Ovary (tissue), 9 donors: Measurements from ENCODE around the gene SIGLEC6. TPM values are rescaled to one million over a fixed set of nuclear protein-coding genes. Genes with fewer than 3 reads are reported as not detected.

Experiments used
- DNase-seq, 5 donors: peaks; one replicate each; pipeline ENCODE4 v3.0.0-alpha.2; 2019 to 2020
- H3K27ac ChIP-seq, 2 donors: fragments of 200-600 bp; one replicate each; pipeline versions ENCODE4 v1.5.1 to v1.8.0; 2019 to 2022
- H3K27me3 ChIP-seq: fragments of 200-600 bp; one replicate; pipeline ENCODE4 v1.8.0; 2022
- H3K36me3 ChIP-seq: fragments of 200-600 bp; sonication (generic); one replicate; pipeline ENCODE4 v1.5.1; 2019
- H3K4me1 ChIP-seq: one replicate; pipeline ENCODE4 v1.8.1; 2013; ENCODE audit warnings: mild to moderate bottlenecking, moderate library complexity; ENCODE audit not compliant: insufficient read depth
- H3K4me3 ChIP-seq: fragments of 200-600 bp; sonication (generic); one replicate; pipeline ENCODE4 v1.5.1; 2017
- H3K9me3 ChIP-seq, 2 donors: fragments of 200-600 bp in 1 of 2; sonication (generic) in 1 of 2; one replicate each; pipeline versions ENCODE4 v1.5.1 to v1.8.1; 2013 to 2019; ENCODE audit warnings: mild to moderate bottlenecking in 1 of 2, moderate library complexity in 1 of 2
- EP300 ChIP-seq: sonication (generic); formaldehyde crosslinking; IDR thresholded peaks from one replicate; pipeline ENCODE4 v1.6.1; 2017; ENCODE audit warnings: antibody characterized with exemption
- POLR2A ChIP-seq: fragments of 450-650 bp; IDR thresholded peaks from one replicate; pipeline ENCODE4 v1.6.1; 2017; ENCODE audit warnings: antibody characterized with exemption, mild to moderate bottlenecking, moderate library complexity
- WGBS, 3 donors: extraction: QIAGEN DNeasy Blood & Tissue Kit in 1 of 3; methylation state at CpG; one replicate each; pipeline versions ENCODE4 v1.1.5 to v1.1.7; 2013 to 2017; 5-methylcytosine and 5-hydroxymethylcytosine counted together
- intact Hi-C, 4 donors: fragments of 100-400 bp; cut with DNase I; formaldehyde crosslinking; loops; one replicate each; pipeline versions ENCODE4 v1.11.0 to v1.15.1; 2022 to 2023
- polyA plus RNA-seq, 2 donors: library from polyadenylated mRNA; stranded (reverse); fragments of 200-250 nt in 1 of 2; fragments of 350-450 nt in 1 of 2; fragmentation: Illumina TruSeq in 1 of 2; extraction: RNeasy Lipid Tissue Mini Kit (QIAGEN cat#74804) in 1 of 2; gene quantifications; one replicate each; pipeline ENCODE4 v1.2.3, GENCODE V29; 2013 to 2014
- total RNA-seq, 7 donors: library from RNA; depleted of rRNA in 2 of 7; stranded (reverse); fragments of >200 nt in 2 of 7; fragmentation: NEBNext Ultra II Directional in 3 of 7; extraction: Animal tissue kit (Norgen Biotek cat#: 25700) in 3 of 7; gene quantifications; one replicate each; pipeline versions ENCODE4 v1.1.0 to v1.2.4, GENCODE V29; 2016 to 2023
- TF ChIP-seq, protein P1 (sequence below), 3 donors: fragments of 450-650 bp in 2 of 3; fragments of 200-600 bp in 1 of 3; IDR thresholded peaks; one replicate each; pipeline versions ENCODE4 v1.5.1 to v1.8.0; 2016 to 2022; ENCODE audit warnings: antibody characterized with exemption in 3 of 3, mild to moderate bottlenecking in 1 of 3
- donor health status: DM: no; HTN: no; CAD: no; lungs with moderate emphysema.
- donor health status: DM: no; HTN: no; CAD: no.
- donor health status: Bipolar disorder and iron deficiency.
- donor health status: DM: yes; HTN: yes; CAD: no.
- donor health status: DM: no; HTN: no; CAD: no.
- donor health status: DM: yes; HTN: yes; CAD: no.

SIGLEC6 gene
- total and polyA plus RNA-seq, 9 donors, result 0.19 to 0.67 (median 0.42) TPM; not detected in 5

- Histone ChIP-seq H3K4me3 (no peak overlapping the region), H3K9me3 (no peaks in the 10 kb centered on the region), H3K36me3 (no peaks in the 10 kb centered on the region), H3K27ac (no peak overlapping the region), H3K4me1 (peaks cover 5% of the 10 kb centered on the region), H3K27me3 (no peaks in the 10 kb centered on the region)
- TF ChIP-seq EP300 (no peak), POLR2A (no peak)
- TF ChIP-seq, protein P1, sequence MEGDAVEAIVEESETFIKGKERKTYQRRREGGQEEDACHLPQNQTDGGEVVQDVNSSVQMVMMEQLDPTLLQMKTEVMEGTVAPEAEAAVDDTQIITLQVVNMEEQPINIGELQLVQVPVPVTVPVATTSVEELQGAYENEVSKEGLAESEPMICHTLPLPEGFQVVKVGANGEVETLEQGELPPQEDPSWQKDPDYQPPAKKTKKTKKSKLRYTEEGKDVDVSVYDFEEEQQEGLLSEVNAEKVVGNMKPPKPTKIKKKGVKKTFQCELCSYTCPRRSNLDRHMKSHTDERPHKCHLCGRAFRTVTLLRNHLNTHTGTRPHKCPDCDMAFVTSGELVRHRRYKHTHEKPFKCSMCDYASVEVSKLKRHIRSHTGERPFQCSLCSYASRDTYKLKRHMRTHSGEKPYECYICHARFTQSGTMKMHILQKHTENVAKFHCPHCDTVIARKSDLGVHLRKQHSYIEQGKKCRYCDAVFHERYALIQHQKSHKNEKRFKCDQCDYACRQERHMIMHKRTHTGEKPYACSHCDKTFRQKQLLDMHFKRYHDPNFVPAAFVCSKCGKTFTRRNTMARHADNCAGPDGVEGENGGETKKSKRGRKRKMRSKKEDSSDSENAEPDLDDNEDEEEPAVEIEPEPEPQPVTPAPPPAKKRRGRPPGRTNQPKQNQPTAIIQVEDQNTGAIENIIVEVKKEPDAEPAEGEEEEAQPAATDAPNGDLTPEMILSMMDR (IDR thresholded peaks at IDR 0.05), result no peak
- no peak for DNase-seq
- intact Hi-C loops, result no loop called here
- WGBS, 3 donors, result 60 to 76% (median 71%) methylated on average over 3 of the region's 3 CpGs
Measured at GRCh38 chr19:51572410-51572809, 40.9 kb upstream of the SIGLEC6 start.

DNA sequence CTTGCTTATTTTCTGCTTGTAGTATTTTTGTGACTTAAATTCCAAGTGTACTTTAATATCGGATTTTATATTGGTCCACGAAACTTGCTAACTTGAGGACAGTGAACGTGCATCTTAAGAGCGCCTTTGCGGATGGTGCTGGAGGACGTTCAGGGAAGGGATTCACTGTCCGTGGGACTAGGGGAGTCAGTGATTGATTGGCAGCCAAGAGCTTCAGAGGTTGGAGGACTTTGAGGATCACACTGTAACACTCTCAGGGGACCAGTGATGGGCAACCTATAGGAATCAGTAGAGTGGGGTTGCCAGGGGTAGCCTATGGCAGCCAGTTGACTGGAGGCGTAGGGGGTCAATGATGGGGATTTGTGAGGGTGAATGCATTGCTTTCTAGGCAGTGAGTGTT, 40.1 kb upstream of the SIGLEC6 start:
- Histone ChIP-seq H3K4me1 (peaks cover 5% of the 10 kb centered on the region), H3K27ac (no peak overlapping the region), H3K4me3 (peak overlapping the region; percentile 64), H3K36me3 (no peaks in the 10 kb centered on the region), H3K27me3 (no peaks in the 10 kb centered on the region), H3K9me3 (no peaks in the 10 kb centered on the region)
- no peak for DNase-seq
- intact Hi-C loops, result no loop called here
- WGBS, 3 donors, result 3 to 6% (median 3%) methylated on average over 8 of the region's 8 CpGs
- TF ChIP-seq EP300 (no peak), POLR2A (no peak)
- TF ChIP-seq, protein P1 (IDR thresholded peaks at IDR 0.05), result no peak

- H3K9me3 ChIP-seq, result no peaks in the 10 kb centered on the region
- TF ChIP-seq POLR2A, result no peak
- TF ChIP-seq, protein P1 (IDR thresholded peaks at IDR 0.05), result no peak
- TF ChIP-seq EP300, result no peak
- peaks cover 5% of the 10 kb centered on the region for H3K4me1 ChIP-seq
- peak within 1 kb of the TSS; percentile 64 for H3K4me3 ChIP-seq
- no peaks in the 10 kb centered on the region for H3K36me3 ChIP-seq
- no peaks in the 10 kb centered on the region for H3K27me3 ChIP-seq
- peak; percentile 93 to 98 (median 95) for DNase-seq
- no peak within 1 kb of the TSS for H3K27ac ChIP-seq
- 0 to 1% (median 0%) methylated on average over 30 of the region's 30 CpGs for WGBS, 3 donors
- intact Hi-C loops, result no loop called here
Measured at GRCh38 chr19:51570962-51571575, 39.6 kb upstream of the SIGLEC6 start, which contains the start of gene ZNF175. Gene ZNF175, plus strand, starts transcription at chr19:51571283. Its CDS starts 2,047 bp downstream, at chr19:51573330.

DNA sequence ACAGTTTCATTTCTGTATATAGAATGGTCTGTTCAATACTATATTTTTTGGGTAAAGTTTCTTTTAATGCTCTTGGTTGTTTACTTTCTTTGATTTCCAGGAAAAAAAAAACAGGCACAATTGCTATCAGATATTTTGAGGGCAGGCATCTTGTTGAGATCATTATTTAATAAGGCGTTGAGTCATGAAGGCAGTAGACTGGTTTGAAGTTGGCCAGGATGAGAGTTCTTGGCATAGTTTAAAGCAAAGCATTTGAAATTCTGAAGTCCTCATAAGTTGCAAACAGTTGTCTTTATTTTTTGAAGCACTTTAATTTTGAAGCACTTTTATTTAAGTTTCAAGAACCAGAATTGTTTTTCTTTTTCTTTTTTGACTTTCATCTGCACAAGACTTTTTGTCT, 37.0 kb upstream of the SIGLEC6 start:
- no peaks in the 10 kb centered on the region for H3K36me3 ChIP-seq
- intact Hi-C loops, result no loop called here
- TF ChIP-seq EP300 (no peak), POLR2A (no peak)
- TF ChIP-seq, protein P1 (IDR thresholded peaks at IDR 0.05), result no peak
- no peaks in the 10 kb centered on the region for H3K27me3 ChIP-seq
- H3K27ac ChIP-seq, result no peak overlapping the region
- DNase-seq, result no peak
- H3K4me1 ChIP-seq, result peaks cover 5% of the 10 kb centered on the region
- WGBS, 3 donors, result 82 to 89% (median 83%) methylated on average over 1 of the region's 1 CpG
- no peaks in the 10 kb centered on the region for H3K9me3 ChIP-seq
- no peak overlapping the region for H3K4me3 ChIP-seq
